HK-2 (cell line): ENCODE results near the gene YTHDC2.

Experiments used
- DNase-seq: peaks from one replicate; pipeline ENCODE4 v3.0.0-alpha.2; 2018; ENCODE audit not compliant: unreplicated experiment

Gene YTHDC2

GRCh38 chr5:113513384-113514288 is at the start of gene YTHDC2:
YTHDC2 (plus strand) TSS chr5:113513694; CDS start chr5:113513896, 202 bp downstream.
- peak; percentile 77 for DNase-seq

- no peak for DNase-seq
Observed at GRCh38 chr5:113474100-113474728, 39.3 kb upstream of the YTHDC2 start.

- DNase-seq, result no peak
Observed at GRCh38 chr5:113478691-113479090, 34.8 kb upstream of the YTHDC2 start.

- DNase-seq, result no peak
Observed at GRCh38 chr5:113480243-113480642, 33.3 kb upstream of the YTHDC2 start.

GRCh38 chr5:113487416-113487780 is 26.1 kb upstream of the YTHDC2 start:
- no peak for DNase-seq

GRCh38 chr5:113487781-113488644 is 25.5 kb upstream of the YTHDC2 start, which contains the start of gene MCC:
MCC (minus strand) TSS chr5:113488453.
- peak; percentile 75 for DNase-seq

GRCh38 chr5:113488645-113489184 is 24.8 kb upstream of the YTHDC2 start:
- DNase-seq, result no peak

- peak; percentile 53 for DNase-seq
Observed at GRCh38 chr5:113489299-113489698, 24.2 kb upstream of the YTHDC2 start.

- DNase-seq, result no peak
Observed at GRCh38 chr5:113490317-113490716, 23.2 kb upstream of the YTHDC2 start.

- no peak for DNase-seq
Observed at GRCh38 chr5:113491022-113491421, 22.5 kb upstream of the YTHDC2 start.

GRCh38 chr5:113493446-113493845 is 20.0 kb upstream of the YTHDC2 start:
- DNase-seq, result no peak

- no peak for DNase-seq
Observed at GRCh38 chr5:113495422-113495841, 18.1 kb upstream of the YTHDC2 start.

- DNase-seq, result no peak
Observed at GRCh38 chr5:113502073-113502472, 11.4 kb upstream of the YTHDC2 start.

- no peak for DNase-seq
Observed at GRCh38 chr5:113503146-113503545, 10.3 kb upstream of the YTHDC2 start.

- no peak for DNase-seq
Observed at GRCh38 chr5:113505181-113505580, 8.3 kb upstream of the YTHDC2 start.

GRCh38 chr5:113507601-113508000 is 5.9 kb upstream of the YTHDC2 start:
- DNase-seq, result no peak

GRCh38 chr5:113508756-113509155 is 4.7 kb upstream of the YTHDC2 start:
- no peak for DNase-seq

GRCh38 chr5:113510836-113511451 is 2.5 kb upstream of the YTHDC2 start:
- DNase-seq, result no peak

GRCh38 chr5:113512341-113512740 is 1.2 kb upstream of the YTHDC2 start:
- no peak for DNase-seq

GRCh38 chr5:113514289-113514635 is 768 bp downstream of the YTHDC2 start:
- no peak for DNase-seq

GRCh38 chr5:113518884-113519283 is 5.4 kb downstream of the YTHDC2 start:
- no peak for DNase-seq
